Superior temporal gyrus (tissue), 1 donor: ENCODE results near the gene NPIPA7.
"Not testable (repeated sequence)": the region's sequence is repeated elsewhere in the genome, so short reads cannot be mapped to it uniquely, and the experiment has no call there.

ENCODE experiments used
- DNase-seq: peaks from one replicate; pipeline ENCODE4 v3.0.0-alpha.2; 2016; ENCODE audit errors: extremely low spot score

Gene NPIPA7

DNA sequence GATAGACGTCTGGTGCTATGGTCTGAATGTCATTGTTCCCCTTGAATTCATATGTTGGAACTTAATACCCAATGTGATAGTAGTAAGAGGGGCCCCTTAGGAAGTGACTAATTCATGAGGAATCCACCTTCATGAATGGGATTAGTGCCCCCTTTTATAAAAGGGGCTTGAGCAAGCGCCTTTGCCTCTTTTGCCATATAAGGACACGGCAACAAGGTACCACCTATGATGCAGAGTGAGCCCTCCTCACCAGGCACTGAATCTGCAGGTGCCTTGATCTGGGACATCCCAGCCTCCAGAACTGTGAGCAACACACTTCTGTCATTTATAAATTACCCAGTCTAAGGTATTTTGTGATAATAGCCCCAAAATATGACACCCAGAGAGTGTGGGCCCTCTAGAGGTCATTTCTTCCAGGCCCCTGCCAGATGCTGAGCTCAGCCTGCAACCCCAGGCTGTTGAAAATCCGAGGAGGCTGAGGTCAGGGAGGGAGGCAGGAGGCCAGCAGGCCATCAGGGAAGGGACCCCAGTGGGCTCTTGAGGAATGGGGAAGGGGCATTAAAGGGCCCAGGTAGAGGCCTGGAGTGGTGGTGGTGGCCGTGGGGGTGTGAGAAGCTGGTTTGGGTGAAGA is 39.1 kb downstream of the NPIPA7 start:
- not testable (repeated sequence) for DNase-seq

DNA sequence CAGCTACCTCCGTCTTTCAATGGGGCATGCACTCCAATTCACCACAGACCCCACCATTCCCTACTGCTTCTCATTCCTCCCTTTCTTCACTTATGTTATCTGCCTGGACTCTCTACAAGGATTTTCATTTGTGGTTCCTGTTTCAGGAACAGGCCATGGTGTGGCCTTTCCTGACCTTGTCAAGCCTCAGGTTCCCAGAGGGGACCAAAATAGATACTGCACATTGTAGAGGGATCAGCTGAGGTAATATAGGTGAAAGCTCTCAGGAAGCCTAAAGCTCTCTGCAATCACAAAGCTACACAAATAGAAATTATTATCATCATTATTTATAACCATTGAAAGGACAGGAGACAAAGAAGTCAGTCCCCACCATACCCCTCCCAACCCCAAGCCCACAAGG is 41.6 kb downstream of the NPIPA7 start:
- not testable (repeated sequence) for DNase-seq

DNA sequence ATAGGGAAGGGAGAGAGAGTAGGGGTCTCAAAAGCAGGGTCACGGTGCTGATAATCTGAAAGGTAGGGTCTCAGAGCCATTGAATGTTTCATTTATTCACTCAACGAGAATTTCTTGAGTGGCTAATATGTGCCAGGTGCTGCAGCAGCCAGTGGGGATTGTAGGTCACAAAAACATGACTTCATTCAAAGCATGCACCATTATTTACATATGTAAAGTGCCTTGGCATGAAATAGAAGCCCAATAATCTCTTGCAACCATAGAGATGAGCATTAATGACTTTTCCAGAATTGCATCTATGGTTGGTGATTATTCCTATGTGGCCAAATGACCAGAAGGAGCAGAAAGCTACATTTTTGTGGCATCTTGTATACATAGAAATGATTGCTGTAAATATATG is 46.2 kb downstream of the NPIPA7 start:
- not testable (repeated sequence) for DNase-seq

DNA sequence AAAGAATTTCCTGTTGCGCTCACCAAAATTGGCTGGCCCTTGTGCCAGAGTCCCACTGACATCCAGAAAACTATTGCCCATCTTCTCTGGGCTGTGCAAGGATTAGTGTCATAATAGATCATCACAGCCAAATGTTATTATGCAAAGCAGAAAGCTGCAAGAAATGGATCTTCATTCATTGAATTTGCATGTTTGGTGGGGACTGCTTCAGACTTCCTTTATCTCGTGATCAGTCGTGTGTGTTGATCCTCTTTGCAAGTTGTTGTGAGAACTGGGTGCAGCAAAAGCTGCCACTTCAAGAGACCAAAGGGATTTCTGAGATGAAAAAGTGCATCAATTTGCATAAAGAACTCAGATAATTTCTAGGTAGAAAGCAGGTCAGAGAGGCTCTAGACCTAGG is 52.2 kb downstream of the NPIPA7 start:
- DNase-seq: not testable (repeated sequence)

DNA sequence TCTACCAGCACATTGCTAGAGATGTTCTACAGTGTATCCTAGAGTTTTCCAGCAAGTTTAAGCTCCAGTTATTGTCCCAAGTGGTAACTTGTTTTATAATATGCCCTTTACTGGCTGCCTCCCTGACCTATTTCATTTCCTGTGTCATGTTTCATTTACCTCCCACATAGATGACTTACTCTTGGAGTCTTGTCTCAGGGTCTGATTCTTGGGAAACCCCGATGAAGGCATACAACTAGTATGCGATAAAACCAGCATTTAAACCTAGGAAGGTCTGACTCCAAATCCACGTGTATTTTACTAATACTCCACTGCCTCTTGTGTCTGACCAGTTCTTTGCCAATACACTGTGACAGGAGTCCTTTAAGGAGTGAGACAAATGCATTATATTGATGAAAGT is 55.8 kb downstream of the NPIPA7 start:
- not testable (repeated sequence) for DNase-seq

DNA sequence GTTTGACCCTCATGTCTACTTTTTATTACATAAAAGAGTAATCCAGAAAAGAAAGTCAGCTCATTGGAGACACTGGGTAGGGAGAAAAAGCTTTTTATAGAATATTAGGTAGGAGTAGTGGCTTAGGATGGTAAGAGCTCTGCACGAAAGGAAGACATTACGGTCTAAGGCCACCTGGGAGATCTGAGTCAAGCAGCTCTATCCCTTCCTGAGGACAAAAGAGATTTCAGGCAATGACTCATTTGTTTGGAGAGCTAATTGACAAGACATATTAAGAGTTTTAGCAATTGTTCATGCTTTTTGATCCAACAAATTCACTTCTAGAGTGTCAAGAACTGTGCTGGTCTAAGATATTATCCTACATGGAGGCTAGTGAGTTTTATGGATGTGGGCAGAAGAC is 62.5 kb downstream of the NPIPA7 start:
- DNase-seq: not testable (repeated sequence)
